ENCODE results near the gene STK31. TPM values are rescaled to one million over a fixed set of nuclear protein-coding genes. Genes with fewer than 3 reads are reported as not detected.

STK31 gene
- total RNA-seq, 2 donors from 2014 or later: 0.92 to 1.5 TPM

DNA sequence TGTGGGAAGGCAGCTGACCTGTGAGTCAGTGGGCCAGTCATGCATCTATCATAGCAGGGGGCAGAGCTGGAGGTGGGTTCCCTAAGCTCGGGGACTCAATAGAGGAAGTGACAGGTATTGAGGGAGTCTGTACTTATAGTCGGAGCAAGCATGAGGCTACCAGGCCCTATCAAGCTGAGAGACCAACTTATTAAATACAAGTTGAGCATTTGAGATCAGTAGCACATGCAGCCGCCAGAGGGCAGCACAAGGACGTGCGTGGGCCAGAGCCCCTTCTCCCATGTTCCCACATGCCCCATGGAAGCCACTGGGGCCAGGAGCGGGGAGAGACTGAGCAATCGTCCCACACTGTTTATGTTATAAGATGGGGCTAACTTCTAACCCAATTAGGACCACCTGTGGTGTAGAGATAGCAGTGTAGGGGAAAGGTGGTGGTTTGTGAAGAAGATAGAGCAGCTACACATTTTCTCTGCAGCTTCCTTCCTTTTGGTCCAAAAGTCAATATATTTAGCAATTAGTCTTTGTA is 13.0 kb upstream of the STK31 start:
- Histone ChIP-seq H3K4me3 (no peak overlapping the region), H3K9me3 (no peaks in the 10 kb centered on the region), H3K27me3 (replicated peaks; ENCODE audit: insufficient read depth) (no peaks in the 10 kb centered on the region), H3K4me1 (ENCODE audit: control insufficient read depth in 1 of 2, low read depth in 2 of 2) (no peaks in the 10 kb centered on the region), H3K27ac (no peak overlapping the region), H3K36me3 (peaks cover 4% of the 10 kb centered on the region)
- DNase-seq (ENCODE audit: low spot score): no peak
- ATAC-seq (ENCODE audit: insufficient number of reproducible peaks, low FRiP score, low read depth): no peak
- TF ChIP-seq, protein P1, sequence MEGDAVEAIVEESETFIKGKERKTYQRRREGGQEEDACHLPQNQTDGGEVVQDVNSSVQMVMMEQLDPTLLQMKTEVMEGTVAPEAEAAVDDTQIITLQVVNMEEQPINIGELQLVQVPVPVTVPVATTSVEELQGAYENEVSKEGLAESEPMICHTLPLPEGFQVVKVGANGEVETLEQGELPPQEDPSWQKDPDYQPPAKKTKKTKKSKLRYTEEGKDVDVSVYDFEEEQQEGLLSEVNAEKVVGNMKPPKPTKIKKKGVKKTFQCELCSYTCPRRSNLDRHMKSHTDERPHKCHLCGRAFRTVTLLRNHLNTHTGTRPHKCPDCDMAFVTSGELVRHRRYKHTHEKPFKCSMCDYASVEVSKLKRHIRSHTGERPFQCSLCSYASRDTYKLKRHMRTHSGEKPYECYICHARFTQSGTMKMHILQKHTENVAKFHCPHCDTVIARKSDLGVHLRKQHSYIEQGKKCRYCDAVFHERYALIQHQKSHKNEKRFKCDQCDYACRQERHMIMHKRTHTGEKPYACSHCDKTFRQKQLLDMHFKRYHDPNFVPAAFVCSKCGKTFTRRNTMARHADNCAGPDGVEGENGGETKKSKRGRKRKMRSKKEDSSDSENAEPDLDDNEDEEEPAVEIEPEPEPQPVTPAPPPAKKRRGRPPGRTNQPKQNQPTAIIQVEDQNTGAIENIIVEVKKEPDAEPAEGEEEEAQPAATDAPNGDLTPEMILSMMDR (IDR thresholded peaks at IDR 0.05): peak; percentile 47

DNA sequence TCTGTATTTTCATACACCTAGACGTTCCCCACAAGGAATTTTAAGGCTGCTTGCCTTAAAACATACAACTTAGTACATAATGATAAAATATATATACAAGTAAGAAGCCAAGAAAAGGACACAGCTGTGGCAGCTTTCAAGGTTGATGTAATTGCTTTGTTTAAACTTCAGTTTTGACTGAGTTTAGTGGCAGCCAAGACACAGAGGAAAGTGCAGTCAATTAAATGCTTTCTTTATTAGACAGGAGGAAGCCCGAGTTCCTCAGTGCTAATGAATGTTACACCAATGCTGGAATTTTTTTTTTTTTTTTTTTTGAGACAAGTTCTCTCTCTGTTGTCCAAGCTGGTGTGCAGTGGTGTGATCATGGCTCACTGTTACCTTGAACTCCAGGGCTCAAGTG is 11.2 kb upstream of the STK31 start:
- Histone ChIP-seq H3K4me3 (no peak overlapping the region), H3K4me1 (ENCODE audit: control insufficient read depth in 1 of 2, low read depth in 2 of 2) (no peaks in the 10 kb centered on the region), H3K9me3 (no peaks in the 10 kb centered on the region), H3K27ac (no peak overlapping the region), H3K27me3 (replicated peaks; ENCODE audit: insufficient read depth) (no peaks in the 10 kb centered on the region), H3K36me3 (peaks cover 11% of the 10 kb centered on the region)
- no peak for ATAC-seq (ENCODE audit: insufficient number of reproducible peaks, low FRiP score, low read depth)
- TF ChIP-seq, protein P1 (IDR thresholded peaks at IDR 0.05): no peak
- DNase-seq (ENCODE audit: low spot score): no peak

DNA sequence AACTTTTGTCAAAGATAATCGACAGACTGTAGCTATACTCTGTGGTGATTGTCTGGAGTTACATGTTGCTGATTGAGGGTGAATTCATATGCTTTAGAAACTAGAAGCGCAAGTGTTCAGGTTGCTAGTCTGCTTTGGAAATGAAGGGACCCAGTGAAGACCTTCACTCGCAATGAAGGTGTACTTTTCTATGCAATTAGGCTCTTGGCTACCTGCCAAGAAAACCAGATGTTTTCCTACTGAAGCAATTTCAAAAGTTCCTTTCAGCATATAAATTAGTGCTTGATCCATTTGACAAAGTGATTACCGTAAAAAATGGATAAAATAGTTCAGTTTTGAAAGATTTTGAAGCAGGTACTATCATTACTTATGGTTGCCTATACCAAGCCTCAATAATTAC is 10.0 kb upstream of the STK31 start:
- no peak overlapping the region for H3K27ac ChIP-seq
- H3K36me3 ChIP-seq: peaks cover 15% of the 10 kb centered on the region
- TF ChIP-seq, protein P1 (IDR thresholded peaks at IDR 0.05): no peak
- no peaks in the 10 kb centered on the region for H3K4me1 ChIP-seq (ENCODE audit: control insufficient read depth in 1 of 2, low read depth in 2 of 2)
- H3K4me3 ChIP-seq: no peak overlapping the region
- no peaks in the 10 kb centered on the region for H3K27me3 ChIP-seq (replicated peaks; ENCODE audit: insufficient read depth)
- ATAC-seq (ENCODE audit: insufficient number of reproducible peaks, low FRiP score, low read depth) (no peak), DNase-seq (ENCODE audit: low spot score) (no peak)
- H3K9me3 ChIP-seq: peaks cover under 1% of the 10 kb centered on the region

DNA sequence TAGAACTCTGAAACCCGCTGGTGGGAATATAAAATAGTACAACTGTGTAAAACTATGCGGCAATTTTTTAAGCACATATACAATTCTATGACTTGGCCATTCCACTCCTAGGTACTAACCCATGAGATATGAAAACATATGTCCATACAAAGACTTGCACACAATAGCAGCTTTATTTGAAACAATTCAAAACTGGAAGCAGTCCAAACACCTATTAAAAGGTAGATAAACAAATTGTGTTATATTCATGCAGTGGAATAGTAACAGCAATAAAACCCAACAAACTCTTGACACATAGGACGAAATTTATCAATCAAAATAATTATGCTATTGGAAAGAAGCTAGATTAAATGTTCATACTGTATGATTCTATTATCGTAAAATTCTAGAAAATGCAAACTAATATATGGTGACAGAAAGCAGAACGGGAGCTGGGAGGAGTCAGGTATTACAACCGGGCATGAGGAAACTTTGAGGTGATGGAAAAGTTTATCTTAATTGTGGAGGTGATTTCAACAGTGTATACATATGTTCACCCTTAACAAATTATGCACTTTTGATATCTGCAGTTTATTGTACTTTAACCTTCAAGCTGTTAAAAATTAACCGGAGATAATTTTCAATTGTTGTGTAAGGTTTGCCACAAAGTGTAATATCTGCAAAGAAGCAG is 803 bp upstream of the STK31 start:
- Histone ChIP-seq H3K4me1 (ENCODE audit: control insufficient read depth in 1 of 2, low read depth in 2 of 2) (no peaks in the 10 kb centered on the region), H3K27ac (no peak overlapping the region), H3K27me3 (replicated peaks; ENCODE audit: insufficient read depth) (no peaks in the 10 kb centered on the region), H3K36me3 (peaks cover 16% of the 10 kb centered on the region), H3K9me3 (peaks cover 9% of the 10 kb centered on the region), H3K4me3 (no peak overlapping the region)
- ATAC-seq (ENCODE audit: insufficient number of reproducible peaks, low FRiP score, low read depth) (no peak), DNase-seq (ENCODE audit: low spot score) (no peak)
- TF ChIP-seq, protein P1 (IDR thresholded peaks at IDR 0.05): no peak

DNA sequence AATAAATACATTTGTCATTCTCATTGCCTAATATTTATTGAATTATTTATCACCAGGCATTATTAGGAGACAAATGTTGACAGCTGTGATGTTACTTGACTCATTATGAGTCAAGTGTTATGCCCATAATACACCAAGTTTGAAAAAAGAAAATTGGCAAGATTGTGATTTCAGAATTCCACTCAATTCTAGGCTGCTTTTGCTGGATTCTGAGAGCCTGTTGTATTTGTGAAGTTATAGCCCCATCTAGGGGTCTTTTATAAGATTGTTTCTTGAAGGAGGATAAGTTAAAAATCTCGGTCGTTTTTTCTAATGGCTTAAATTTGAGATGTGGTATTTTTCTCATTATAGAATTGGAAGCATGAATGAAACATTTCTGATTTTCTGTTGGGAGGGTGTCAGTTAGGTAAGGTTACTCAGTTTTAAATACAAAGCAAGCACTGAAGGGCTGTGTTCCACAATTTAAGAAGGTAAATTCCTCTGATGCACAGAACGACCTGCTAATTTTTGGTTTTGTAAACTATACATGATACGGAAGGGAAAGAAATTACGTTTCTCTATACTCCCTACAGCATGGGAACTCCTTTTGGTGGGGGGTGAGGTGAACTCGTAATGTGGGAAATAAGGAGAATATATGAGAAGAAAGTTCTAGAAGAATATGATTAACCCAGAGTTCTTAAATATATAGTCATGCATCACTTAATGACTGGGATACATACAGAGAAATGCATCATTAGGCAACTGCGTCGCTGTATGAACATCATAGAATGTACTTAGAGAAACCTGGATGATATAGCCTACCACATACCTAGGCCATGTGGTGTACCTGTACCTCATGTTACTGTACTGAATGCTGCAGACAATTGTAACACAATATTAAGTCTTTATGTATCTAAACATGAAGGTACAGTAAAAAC is 2.6 kb downstream of the STK31 start:
- H3K9me3 ChIP-seq: no peaks in the 10 kb centered on the region
- no peak overlapping the region for H3K27ac ChIP-seq
- ATAC-seq (ENCODE audit: insufficient number of reproducible peaks, low FRiP score, low read depth) (no peak), DNase-seq (ENCODE audit: low spot score) (no peak)
- H3K36me3 ChIP-seq: no peaks in the 10 kb centered on the region
- no peak overlapping the region for H3K4me3 ChIP-seq
- no peaks in the 10 kb centered on the region for H3K4me1 ChIP-seq (ENCODE audit: control insufficient read depth in 1 of 2, low read depth in 2 of 2)
- no peaks in the 10 kb centered on the region for H3K27me3 ChIP-seq (replicated peaks; ENCODE audit: insufficient read depth)
- TF ChIP-seq, protein P1 (IDR thresholded peaks at IDR 0.05): peak; percentile 60
